HG02759 (cell line): ENCODE data around the gene SERINC3.
"Not testable (repeated sequence)": the region's sequence is repeated elsewhere in the genome, so short reads cannot be mapped to it uniquely, and the experiment has no call there.

ENCODE experiments used
- ATAC-seq: cut with Tn5 transposase; IDR thresholded peaks from one replicate; pipeline ENCODE4 v1.9.1; 2021; ENCODE audit warnings: mild to moderate bottlenecking, moderate library complexity; ENCODE audit not compliant: unreplicated experiment

Gene SERINC3

GRCh38 chr20:44495257-44495656 lies 26.6 kb downstream of the SERINC3 start:
- no peak for ATAC-seq

- ATAC-seq, result no peak
Observed at GRCh38 chr20:44494681-44495080, 27.2 kb downstream of the SERINC3 start.

DNA sequence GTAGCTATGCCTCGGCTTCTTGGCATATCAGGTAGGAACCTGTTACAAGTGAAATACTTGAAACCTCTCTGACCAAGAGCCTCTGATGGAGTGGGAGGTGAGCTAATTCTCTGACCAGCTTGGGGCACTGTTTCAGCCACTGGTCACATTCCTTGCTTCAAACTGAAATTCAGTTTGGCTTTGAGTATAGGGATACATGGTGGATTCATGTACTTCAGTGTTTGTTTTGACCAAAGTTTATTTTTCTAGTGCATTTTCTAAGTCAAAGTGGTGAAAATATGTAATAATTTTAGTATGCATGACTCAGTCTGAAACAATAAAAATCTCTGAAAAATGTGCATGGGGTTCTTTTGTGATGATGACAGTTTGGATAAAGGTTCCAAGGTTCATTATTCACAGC lies 27.6 kb downstream of the SERINC3 start:
- ATAC-seq, result no peak

DNA sequence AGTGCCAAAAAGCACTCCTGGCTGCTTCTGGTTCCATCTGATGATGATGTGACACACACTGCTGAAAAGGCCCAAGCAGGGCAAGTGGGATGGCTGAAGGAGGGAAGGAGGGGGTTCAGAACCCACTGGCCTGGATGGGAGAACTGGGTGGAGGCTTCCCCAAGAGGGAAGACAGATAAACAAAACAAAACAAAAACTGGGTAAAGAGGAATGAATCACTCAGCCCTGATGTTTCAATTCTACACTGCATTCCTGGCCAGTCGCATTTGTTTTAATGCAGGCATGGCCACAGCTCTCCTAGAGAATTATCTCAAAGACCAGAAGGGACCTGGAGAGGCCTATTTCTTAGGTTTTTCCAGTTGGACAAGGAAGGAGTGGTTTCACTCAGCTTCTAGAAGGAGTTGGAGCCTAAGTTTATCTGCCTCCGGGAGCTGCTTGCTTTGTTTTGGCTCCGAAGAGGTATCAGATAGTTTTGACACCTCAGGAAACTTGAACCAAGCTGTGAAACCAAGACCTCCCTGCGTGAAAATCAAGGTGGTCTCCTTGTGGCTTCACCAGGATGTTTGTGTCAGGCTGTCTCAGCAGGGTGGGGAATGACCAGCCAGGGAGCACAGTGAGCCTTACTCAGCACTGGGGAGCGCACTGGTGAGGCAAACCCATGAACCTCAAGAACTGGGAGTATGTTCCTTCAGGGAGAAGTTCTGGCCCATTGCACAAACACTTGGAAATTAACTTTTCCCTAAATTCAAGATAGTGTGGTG lies 30.1 kb downstream of the SERINC3 start:
- no peak for ATAC-seq

- peak; percentile 43 for ATAC-seq
Observed at GRCh38 chr20:44489931-44490330, 31.9 kb downstream of the SERINC3 start.

DNA sequence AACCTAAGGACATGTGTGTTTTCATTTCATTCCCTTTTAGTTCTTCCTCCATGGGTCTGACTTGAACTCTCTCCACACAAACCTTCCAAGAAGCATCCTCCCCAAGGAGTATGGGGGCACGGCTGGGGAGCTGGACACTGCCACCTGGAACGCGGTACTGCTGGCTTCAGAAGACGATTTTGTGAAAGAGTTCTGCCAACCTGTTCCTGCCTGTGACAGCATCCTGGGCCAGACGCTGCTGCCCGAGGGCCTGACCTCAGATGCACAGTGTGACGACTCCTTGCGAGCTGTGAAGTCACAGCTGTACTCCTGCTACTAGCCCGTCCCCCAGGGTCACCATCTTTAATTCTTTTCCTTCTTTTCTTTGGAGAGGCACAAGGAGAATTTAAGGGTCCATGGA lies 32.6 kb downstream of the SERINC3 start:
- ATAC-seq, result no peak

GRCh38 chr20:44488551-44488950 lies 33.3 kb downstream of the SERINC3 start:
- no peak for ATAC-seq

- ATAC-seq, result no peak
Observed at GRCh38 chr20:44485830-44486198, 36.1 kb downstream of the SERINC3 start.

DNA sequence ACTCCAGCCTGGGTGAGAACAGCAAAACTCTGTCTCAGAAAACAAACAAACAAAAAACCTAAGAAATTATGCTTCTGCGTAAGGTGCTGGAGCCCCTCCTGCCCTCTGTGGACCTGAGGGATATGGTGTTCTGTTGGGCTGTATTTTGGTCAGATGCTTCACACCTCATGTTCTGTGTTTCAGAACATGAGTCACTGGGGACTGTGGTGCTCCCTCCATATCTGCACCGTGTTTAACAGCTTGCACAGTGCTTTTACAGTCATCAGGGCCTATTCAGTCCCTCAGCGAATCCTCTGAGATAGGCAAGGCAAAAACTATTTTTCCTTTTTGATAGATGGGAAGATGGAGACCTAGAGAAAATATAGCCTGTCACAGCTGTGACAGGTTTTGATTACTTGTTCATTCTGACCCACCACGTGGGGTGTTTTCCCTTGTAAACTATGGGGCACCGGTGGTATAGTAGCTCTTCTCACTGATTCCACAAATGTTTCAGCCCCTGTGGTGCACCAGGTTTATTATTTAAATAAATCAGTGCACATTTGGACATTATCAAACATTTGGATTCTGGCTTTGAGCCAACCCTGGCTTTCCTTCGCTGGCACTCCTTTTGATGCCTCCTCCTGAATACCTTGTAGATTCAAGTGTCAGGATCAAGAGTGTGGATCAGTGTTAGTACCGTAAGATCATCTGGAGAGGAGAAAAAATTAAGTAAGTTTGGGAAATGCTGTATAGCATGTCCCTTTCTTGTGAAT lies 36.6 kb downstream of the SERINC3 start:
- no peak for ATAC-seq

DNA sequence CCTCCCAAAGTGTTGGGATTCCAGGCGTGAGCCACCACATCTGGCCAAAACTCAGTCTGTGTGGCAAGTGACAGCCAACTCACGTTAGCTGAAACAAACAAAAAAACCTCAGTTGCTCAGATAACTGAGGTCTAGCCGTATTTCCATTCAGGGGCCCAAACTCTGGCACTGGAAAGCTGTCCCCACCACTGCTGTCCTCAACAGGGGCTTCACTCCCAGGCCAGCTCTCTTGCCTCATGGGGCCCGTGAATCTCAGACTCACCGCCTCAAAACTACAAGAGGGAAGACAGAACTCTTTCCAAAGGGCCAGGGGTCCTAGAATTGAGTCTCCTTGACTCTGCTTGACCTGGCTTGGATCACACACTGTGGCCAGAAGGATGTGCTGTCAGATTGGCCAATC lies 38.8 kb downstream of the SERINC3 start:
- ATAC-seq, result no peak

DNA sequence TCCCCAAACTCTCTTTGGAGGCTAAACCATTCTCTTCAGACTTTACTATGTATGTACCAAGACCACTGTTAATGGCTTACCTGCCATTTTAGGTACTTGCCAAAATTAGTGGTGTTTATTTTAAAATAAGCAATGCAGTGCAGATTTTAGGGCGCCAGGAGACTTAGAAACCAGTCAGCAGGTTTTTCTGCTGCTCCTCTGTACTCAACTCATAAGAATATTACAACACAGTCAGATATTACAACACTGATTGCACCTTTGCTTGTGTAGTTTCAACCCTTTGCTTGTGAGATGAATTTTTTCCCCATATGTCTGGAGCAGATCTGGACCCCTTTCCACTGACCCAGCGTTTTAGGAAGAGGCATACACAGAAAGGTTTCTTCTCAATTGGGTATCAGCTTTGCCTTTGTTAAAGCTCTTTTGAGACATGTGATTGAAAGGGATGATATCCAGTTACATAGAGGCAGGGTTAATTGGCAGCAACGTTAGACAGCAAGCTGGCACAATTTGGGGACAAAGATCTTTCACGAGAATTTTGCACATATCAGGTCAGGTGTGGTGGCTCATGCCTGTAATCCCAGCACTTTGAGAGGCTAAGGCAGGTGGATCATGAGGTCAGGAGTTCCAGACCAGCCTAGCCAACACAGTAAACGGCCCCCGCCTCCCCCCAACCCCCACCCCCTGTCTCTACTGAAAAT lies 40.0 kb downstream of the SERINC3 start:
- ATAC-seq, result no peak

- no peak for ATAC-seq
Observed at GRCh38 chr20:44480097-44480496, 41.8 kb downstream of the SERINC3 start.

GRCh38 chr20:44479643-44480042 lies 42.2 kb downstream of the SERINC3 start:
- ATAC-seq, result peak; percentile 33

- no peak for ATAC-seq
Observed at GRCh38 chr20:44478206-44478605, 43.7 kb downstream of the SERINC3 start.

DNA sequence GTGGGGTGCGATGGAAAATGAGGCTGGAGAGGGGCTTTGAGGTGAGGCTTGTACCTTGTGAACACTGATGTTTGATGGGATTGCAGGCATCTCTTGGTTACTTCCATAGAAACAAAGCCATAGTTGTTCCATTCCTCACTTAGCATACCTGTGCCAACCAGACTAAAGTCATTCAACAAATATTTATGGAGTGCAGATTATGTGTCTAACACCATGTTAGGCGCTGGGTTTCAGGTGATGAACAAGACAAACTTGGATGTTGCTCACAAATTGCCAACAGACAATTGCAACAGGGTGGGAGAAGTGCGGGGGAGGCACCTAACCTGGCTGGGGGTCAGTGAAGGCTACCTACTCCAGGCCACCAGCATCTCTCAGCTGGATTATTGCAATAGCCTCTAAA lies 44.7 kb downstream of the SERINC3 start:
- no peak for ATAC-seq

- ATAC-seq, result peak; percentile 93
Observed at GRCh38 chr20:44475694-44476560, 45.9 kb downstream of the SERINC3 start, which contains the start of gene TTPAL. Gene TTPAL, plus strand, starts transcription at chr20:44475874. Its CDS starts 4,126 bp downstream, at chr20:44480000.

DNA sequence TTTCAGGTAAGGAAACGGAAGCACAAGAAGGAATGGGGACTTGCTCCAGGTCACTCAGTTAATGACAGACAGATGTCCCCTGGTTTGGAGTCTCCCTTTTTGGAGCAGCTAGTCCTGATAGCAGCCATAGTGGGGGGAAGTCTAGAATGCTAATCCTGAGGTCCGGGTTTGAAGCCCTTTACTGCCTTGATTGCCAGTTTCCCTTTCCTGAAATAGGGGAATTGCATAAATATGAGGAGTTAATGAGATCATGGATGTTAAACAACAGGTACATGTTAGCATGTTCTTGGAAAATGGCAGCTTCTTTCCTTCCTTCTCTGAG lies 46.5 kb downstream of the SERINC3 start:
- ATAC-seq, result no peak

DNA sequence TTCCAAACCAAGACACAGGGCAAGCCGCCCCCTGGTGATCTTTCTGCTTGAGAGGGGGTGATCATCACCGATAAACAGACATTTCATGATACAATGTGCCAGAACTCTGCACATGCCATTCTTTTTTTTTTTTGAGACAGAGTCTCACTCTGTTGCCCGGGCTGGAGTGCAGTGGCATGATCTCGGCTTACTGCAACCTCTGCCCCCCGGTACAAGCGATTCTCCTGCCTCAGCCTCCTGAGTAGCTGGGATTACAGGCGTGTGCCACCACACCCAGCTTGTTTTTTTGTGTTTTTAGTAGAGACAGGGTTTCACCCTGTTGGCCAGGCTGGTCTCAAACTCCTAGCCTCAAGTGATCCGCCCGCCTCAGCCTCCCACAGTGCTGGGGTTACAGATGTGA lies 49.6 kb downstream of the SERINC3 start:
- not testable (repeated sequence) for ATAC-seq

- ATAC-seq, result no peak
Observed at GRCh38 chr20:44471481-44471882, 50.4 kb downstream of the SERINC3 start.

- ATAC-seq, result no peak
Observed at GRCh38 chr20:44470327-44470726, 51.5 kb downstream of the SERINC3 start.
